MM.1S (cell line): Measurements from ENCODE around the gene GFOD1.

Experiments
- DNase-seq: peaks from one replicate; pipeline ENCODE4 v3.0.0-alpha.2; 2015
- H2AFZ ChIP-seq: fragments of 300-600 bp; sonication (generic); 2 replicates; pipeline ENCODE4 v1.6.0; 2016; ENCODE audit warnings: antibody characterized with exemption, low read length
- H3F3A ChIP-seq: fragments of 300-600 bp; sonication (generic); 2 replicates; pipeline ENCODE4 v1.6.1; 2016; ENCODE audit warnings: mild to moderate bottlenecking, antibody characterized with exemption, low read length, moderate library complexity, mixed read lengths; ENCODE audit not compliant: insufficient read depth
- H3K27ac ChIP-seq: fragments of 300-600 bp; sonication (generic); 2 replicates; pipeline ENCODE4 v1.5.1; 2016; ENCODE audit warnings: mild to moderate bottlenecking, low read length
- H3K27me3 ChIP-seq: fragments of 300-600 bp; sonication (generic); replicated peaks from 2 replicates; pipeline ENCODE4 v1.6.0; 2016; ENCODE audit warnings: low read length; ENCODE audit not compliant: insufficient read depth
- H3K36me3 ChIP-seq: fragments of 300-600 bp; sonication (generic); replicated peaks from 2 replicates; pipeline ENCODE4 v1.6.1; 2016; ENCODE audit warnings: mild to moderate bottlenecking, low read length, mixed read lengths; ENCODE audit not compliant: insufficient read depth
- H3K4me1 ChIP-seq: fragments of 300-600 bp; sonication (generic); 2 replicates; pipeline ENCODE4 v1.6.1; 2016; ENCODE audit warnings: low read length, mixed read lengths
- H3K4me2 ChIP-seq: fragments of 300-600 bp; sonication (generic); 2 replicates; pipeline ENCODE4 v1.6.0; 2016; ENCODE audit warnings: low read depth, low read length
- H3K4me3 ChIP-seq: fragments of 300-600 bp; sonication (generic); 2 replicates; pipeline ENCODE4 v1.5.1; 2016; ENCODE audit warnings: low read length, mixed read lengths
- H3K79me2 ChIP-seq: fragments of 300-600 bp; sonication (generic); 2 replicates; pipeline ENCODE4 v1.6.1; 2016; ENCODE audit warnings: mixed run types, low read length, mixed read lengths
- H3K9ac ChIP-seq: fragments of 300-600 bp; sonication (generic); 2 replicates; pipeline ENCODE4 v1.6.1; 2016; ENCODE audit warnings: low read length, mixed read lengths
- H3K9me2 ChIP-seq: fragments of 300-600 bp; sonication (generic); replicated peaks from 2 replicates; pipeline ENCODE4 v1.6.1; 2016; ENCODE audit warnings: mild to moderate bottlenecking, low read length, mixed read lengths; ENCODE audit not compliant: insufficient read depth
- H3K9me3 ChIP-seq: fragments of 300-600 bp; sonication (generic); replicated peaks from 2 replicates; pipeline ENCODE4 v1.6.1; 2016; ENCODE audit warnings: mild to moderate bottlenecking, low read length, mixed read lengths; ENCODE audit not compliant: insufficient read depth
- H4K20me1 ChIP-seq: fragments of 300-600 bp; sonication (generic); 2 replicates; pipeline ENCODE4 v1.6.1; 2016; ENCODE audit warnings: mild to moderate bottlenecking, low read length, moderate library complexity, mixed read lengths; ENCODE audit not compliant: insufficient read depth
- CTCF ChIP-seq: fragments of 300-600 bp; sonication (generic); IDR thresholded peaks from 2 replicates; pipeline ENCODE4 v1.5.1; 2016; ENCODE audit warnings: antibody characterized with exemption, low read length, mixed read lengths
- EZH2 ChIP-seq: fragments of 300-600 bp; sonication (generic); optimal IDR thresholded peaks from 2 replicates; pipeline ENCODE3; 2017; ENCODE audit warnings: low read depth, mild to moderate bottlenecking, antibody characterized with exemption, low read length, mixed read lengths
- EZH2phosphoT487 ChIP-seq: fragments of 300-600 bp; sonication (generic); IDR thresholded peaks from 2 replicates; pipeline ENCODE4 v1.6.1; 2018; ENCODE audit warnings: antibody characterized with exemption, low read length

Gene GFOD1

GRCh38 chr6:13534536-13534935 is 47.1 kb upstream of the GFOD1 start:
- H3K27ac ChIP-seq: no peak overlapping the region
- no peaks in the 10 kb centered on the region for H3K9me2 ChIP-seq
- H3K79me2 ChIP-seq: no peaks in the 10 kb centered on the region
- H3F3A ChIP-seq: 0 out of 2 replicates have a peak, but pooled peaks cover 9% of the 10 kb centered on the region
- TF ChIP-seq EZH2phosphoT487 (no peak), EZH2 (no peak), CTCF (no peak)
- H3K4me1 ChIP-seq: peaks cover 23% of the 10 kb centered on the region
- no peaks in the 10 kb centered on the region for H3K9me3 ChIP-seq
- H3K4me3 ChIP-seq: no peak overlapping the region
- no peak overlapping the region for H3K9ac ChIP-seq
- H2AFZ ChIP-seq: no peak overlapping the region
- H4K20me1 ChIP-seq: no peaks in the 10 kb centered on the region
- no peak overlapping the region for H3K4me2 ChIP-seq
- DNase-seq: no peak
- no peaks in the 10 kb centered on the region for H3K36me3 ChIP-seq
- peaks cover 3% of the 10 kb centered on the region; the same call in 1 of the 2 replicates for H3K27me3 ChIP-seq

GRCh38 chr6:13531956-13532355 is 44.6 kb upstream of the GFOD1 start:
- no peak overlapping the region for H3K4me3 ChIP-seq
- no peak overlapping the region for H3K9ac ChIP-seq
- peaks cover 32% of the 10 kb centered on the region for H3K4me1 ChIP-seq
- H3K9me2 ChIP-seq: no peaks in the 10 kb centered on the region
- TF ChIP-seq EZH2phosphoT487: no peak
- no peak for TF ChIP-seq CTCF
- TF ChIP-seq EZH2: no peak
- no peaks in the 10 kb centered on the region for H3K27me3 ChIP-seq
- no peaks in the 10 kb centered on the region for H3K79me2 ChIP-seq
- no peaks in the 10 kb centered on the region for H4K20me1 ChIP-seq
- H3K4me2 ChIP-seq: no peak overlapping the region
- H3K36me3 ChIP-seq: no peaks in the 10 kb centered on the region
- no peak for DNase-seq
- H2AFZ ChIP-seq: no peak overlapping the region
- no peak overlapping the region for H3K27ac ChIP-seq
- peaks cover 16% of the 10 kb centered on the region for H3F3A ChIP-seq
- no peaks in the 10 kb centered on the region for H3K9me3 ChIP-seq

- Histone ChIP-seq H3K9me2 (no peaks in the 10 kb centered on the region), H3K27ac (no peak overlapping the region), H3K79me2 (no peaks in the 10 kb centered on the region), H4K20me1 (no peaks in the 10 kb centered on the region), H3F3A (peaks cover 30% of the 10 kb centered on the region), H3K9ac (no peak overlapping the region), H3K36me3 (no peaks in the 10 kb centered on the region), H3K4me2 (no peak overlapping the region), H3K4me1 (peaks cover 54% of the 10 kb centered on the region), H3K4me3 (no peak overlapping the region), H3K9me3 (no peaks in the 10 kb centered on the region), H2AFZ (no peak overlapping the region), H3K27me3 (no peaks in the 10 kb centered on the region)
- TF ChIP-seq EZH2: no peak
- no peak for TF ChIP-seq EZH2phosphoT487
- TF ChIP-seq CTCF: no peak
- DNase-seq: no peak
These were observed 41.5 kb upstream of the GFOD1 start for GRCh38 chr6:13528777-13529343.
